A673 (cell line): ENCODE results near the gene TRERF1. TPM values are rescaled to one million over a fixed set of nuclear protein-coding genes. Genes with fewer than 3 reads are reported as not detected.
"Not testable (repeated sequence)": the region's sequence is repeated elsewhere in the genome, so short reads cannot be mapped to it uniquely, and the experiment has no call there.

Experiments
- BruUV-seq: library from RNA; stranded (reverse); fragments of 400-500 nt; replicated peaks from 2 replicates; lab custom pipeline; 2021; lab: Mats Ljungman, UMichigan
- CTCF ChIA-PET: fragments of 300-600 bp; sonication (Branson Sonifier 250); formaldehyde crosslinking; loops from one replicate; lab custom pipeline; 2022; ENCODE audit warnings: antibody characterized with exemption; lab: Charles Lee
- POLR2A ChIA-PET: fragments of 300-600 bp; sonication (Branson Sonifier 250); formaldehyde crosslinking; loops from one replicate; lab custom pipeline; 2022; ENCODE audit warnings: antibody characterized with exemption; ENCODE audit not compliant: low non-redundant PET; lab: Charles Lee
- DNase-seq: peaks from one replicate; pipeline ENCODE4 v3.0.0-alpha.2; 2015; ENCODE audit warnings: low spot score
- H3K27ac ChIP-seq: fragments of 200-600 bp; sonication (generic); 2 replicates; pipeline ENCODE4 v1.5.1; 2016; ENCODE audit warnings: mixed run types, low read depth, mild to moderate bottlenecking, mixed read lengths, antibody characterized with exemption, low read length; ENCODE audit not compliant: poor library complexity, severe bottlenecking
- H3K27me3 ChIP-seq: fragments of 200-600 bp; sonication (generic); replicated peaks from 2 replicates; pipeline ENCODE4 v1.6.1; 2017; ENCODE audit warnings: mixed run types, low read depth, mild to moderate bottlenecking, mixed read lengths, antibody characterized with exemption, low read length; ENCODE audit not compliant: insufficient read depth, poor library complexity
- H3K36me3 ChIP-seq: fragments of 200-600 bp; sonication (generic); 2 replicates; pipeline ENCODE4 v1.6.1; 2016; ENCODE audit warnings: mixed run types, mild to moderate bottlenecking, mixed read lengths, antibody characterized with exemption, low read length; ENCODE audit not compliant: insufficient read depth, poor library complexity, severe bottlenecking
- H3K4me1 ChIP-seq: fragments of 200-600 bp; sonication (generic); 2 replicates; pipeline ENCODE4 v1.6.1; 2017; ENCODE audit warnings: mixed run types, mild to moderate bottlenecking, mixed read lengths, antibody characterized with exemption, low read length; ENCODE audit not compliant: insufficient read depth, poor library complexity, severe bottlenecking
- H3K4me3 ChIP-seq: fragments of 200-600 bp; sonication (generic); 2 replicates; pipeline ENCODE4 v1.5.1; 2016; ENCODE audit warnings: low read depth, mixed run types, mild to moderate bottlenecking, mixed read lengths, low read length; ENCODE audit not compliant: poor library complexity, severe bottlenecking
- H3K9me3 ChIP-seq: fragments of 200-600 bp; sonication (generic); 2 replicates; pipeline ENCODE4 v1.6.1; 2016; ENCODE audit warnings: mixed run types, low read depth, mild to moderate bottlenecking, mixed read lengths, antibody characterized with exemption, low read length; ENCODE audit not compliant: poor library complexity, severe bottlenecking
- CTCF ChIP-seq: fragments of 300-800, 200-600 bp; sonication (generic); conservative IDR thresholded peaks from 2 replicates; pipeline ENCODE4 v1.5.1; 2017; ENCODE audit warnings: low read depth, mild to moderate bottlenecking, antibody characterized with exemption, low read length, moderate library complexity, mixed read lengths
- EZH2 ChIP-seq: fragments of 200-600 bp; sonication (generic); IDR thresholded peaks from 2 replicates; pipeline ENCODE4 v1.6.1; 2017; ENCODE audit warnings: borderline replicate concordance, low read depth, mild to moderate bottlenecking, mixed read lengths, antibody characterized with exemption, low read length; ENCODE audit not compliant: poor library complexity, severe bottlenecking
- intact Hi-C: fragments of 100-400 bp; cut with micrococcal nuclease; formaldehyde crosslinking; loops from one replicate; pipeline ENCODE4 v1.10.0; 2022; ENCODE audit not compliant: unreplicated experiment
- total RNA-seq: library from RNA; stranded (reverse); gene quantifications from 2 replicates; pipeline ENCODE4 v1.2.3, GENCODE V29; 2021

TRERF1 gene
- total RNA-seq, 1 experiment from 2014 or later, result 9.5 TPM

- Histone ChIP-seq H3K27ac (no peak overlapping the region), H3K4me1 (no peaks in the 10 kb centered on the region), H3K4me3 (no peak overlapping the region), H3K27me3 (no peaks in the 10 kb centered on the region), H3K9me3 (no peaks in the 10 kb centered on the region), H3K36me3 (peaks cover 28% of the 10 kb centered on the region)
- no TSS peak for BruUV-seq
- intact Hi-C loops, result no loop called here
- TF ChIP-seq EZH2 (no peak), CTCF (no peak)
- ChIA-PET CTCF (no interaction called here), POLR2A (no interaction called here)
- DNase-seq, result no peak
These were observed 246.9 kb downstream of the TRERF1 start for GRCh38 chr6:42204768-42205282.

- Histone ChIP-seq H3K27me3 (no peaks in the 10 kb centered on the region), H3K27ac (no peak overlapping the region), H3K4me1 (no peaks in the 10 kb centered on the region), H3K9me3 (no peaks in the 10 kb centered on the region), H3K36me3 (peaks cover 12% of the 10 kb centered on the region), H3K4me3 (no peak overlapping the region)
- no TSS peak for BruUV-seq
- POLR2A ChIA-PET, result no interaction called here
- intact Hi-C loops, result no loop called here
- no peak for DNase-seq
- CTCF ChIA-PET, result interaction anchor here (1.4 kb wide), 1 partner anchor 12 kb away, joined by 3 read pairs; no protein-coding TSS in a partner anchor
- TF ChIP-seq CTCF (no peak), EZH2 (no peak)
These were observed 248.5 kb downstream of the TRERF1 start for GRCh38 chr6:42203183-42203582.

- H3K27me3 ChIP-seq, H3K4me3 ChIP-seq, H3K27ac ChIP-seq, intact Hi-C loops, H3K4me1 ChIP-seq, H3K36me3 ChIP-seq, H3K9me3 ChIP-seq, BruUV-seq, DNase-seq: not testable (repeated sequence)
- ChIA-PET POLR2A (interaction anchor here (0.6 kb wide), 1 partner anchor 38 kb away, joined by 4 read pairs; no protein-coding TSS in a partner anchor), CTCF (interaction anchor here (1.4 kb wide), 1 partner anchor 12 kb away, joined by 3 read pairs; no protein-coding TSS in a partner anchor)
These were observed 249.4 kb downstream of the TRERF1 start for GRCh38 chr6:42202131-42202915.
